NCI-H2227 treated with DMSO at 0.1 percent for 48 hours (cell line): ENCODE data around the gene NBAS.
"Not testable (repeated sequence)": the region's sequence is repeated elsewhere in the genome, so short reads cannot be mapped to it uniquely, and the experiment has no call there.

Experiments used
- DNase-seq: peaks from one replicate; lab custom pipeline; 2025; lab: John Stamatoyannopoulos, UW

The NBAS gene

GRCh38 chr2:15527074-15527739, 33.9 kb downstream of the NBAS start:
- no peak for DNase-seq

GRCh38 chr2:15521641-15522181, 39.4 kb downstream of the NBAS start:
- no peak for DNase-seq

GRCh38 chr2:15520346-15520745, 40.8 kb downstream of the NBAS start:
- no peak for DNase-seq

GRCh38 chr2:15518759-15519158, 42.4 kb downstream of the NBAS start:
- DNase-seq = not testable (repeated sequence)

- no peak for DNase-seq
These were observed 43.3 kb downstream of the NBAS start for GRCh38 chr2:15517793-15518192.

GRCh38 chr2:15511686-15512085, 49.4 kb downstream of the NBAS start:
- DNase-seq = no peak

GRCh38 chr2:15510552-15510951, 50.6 kb downstream of the NBAS start:
- no peak for DNase-seq

- no peak for DNase-seq
These were observed 51.0 kb downstream of the NBAS start for GRCh38 chr2:15510131-15510530.

GRCh38 chr2:15507697-15508096, 53.4 kb downstream of the NBAS start:
- no peak for DNase-seq

GRCh38 chr2:15507061-15507460, 54.1 kb downstream of the NBAS start:
- DNase-seq = no peak

GRCh38 chr2:15506229-15506819, 54.8 kb downstream of the NBAS start:
- DNase-seq = no peak

GRCh38 chr2:15504882-15505663, 56.1 kb downstream of the NBAS start:
- DNase-seq = no peak

- DNase-seq = not testable (repeated sequence)
These were observed 61.9 kb downstream of the NBAS start for GRCh38 chr2:15499251-15499650.

GRCh38 chr2:15498554-15498953, 62.6 kb downstream of the NBAS start:
- DNase-seq = no peak

- no peak for DNase-seq
These were observed 66.3 kb downstream of the NBAS start for GRCh38 chr2:15494877-15495276.

GRCh38 chr2:15492773-15493325, 68.3 kb downstream of the NBAS start:
- DNase-seq = no peak

- DNase-seq = no peak
These were observed 74.4 kb downstream of the NBAS start for GRCh38 chr2:15486770-15487169.

- no peak for DNase-seq
These were observed 75.2 kb downstream of the NBAS start for GRCh38 chr2:15485949-15486348.

- DNase-seq = no peak
These were observed 80.1 kb downstream of the NBAS start for GRCh38 chr2:15481000-15481399.

- DNase-seq = no peak
These were observed 80.6 kb downstream of the NBAS start for GRCh38 chr2:15480552-15480951.

GRCh38 chr2:15472876-15473275, 88.3 kb downstream of the NBAS start:
- no peak for DNase-seq

GRCh38 chr2:15472133-15472532, 89.0 kb downstream of the NBAS start:
- no peak for DNase-seq

GRCh38 chr2:15471606-15472005, 89.5 kb downstream of the NBAS start:
- no peak for DNase-seq
